Breast epithelium (tissue), 3 donors: ENCODE measurements around the gene FLNB.

ENCODE experiments used
- CTCF ChIP-seq, 3 donors: fragments of 450-650 bp; IDR thresholded peaks; one replicate each; pipeline ENCODE4 v1.5.1; 2016 to 2017; ENCODE audit warnings: antibody characterized with exemption in 3 of 3, mild to moderate bottlenecking in 3 of 3, moderate library complexity in 3 of 3
- POLR2A ChIP-seq: fragments of 450-650 bp; IDR thresholded peaks from one replicate; pipeline ENCODE4 v1.6.1; 2016; ENCODE audit warnings: antibody characterized with exemption, mild to moderate bottlenecking, moderate library complexity
- POLR2AphosphoS5 ChIP-seq, 3 donors: sonication (generic); formaldehyde crosslinking; IDR thresholded peaks; one replicate each; pipeline ENCODE4 v1.6.1; 2017; ENCODE audit warnings: antibody characterized with exemption in 3 of 3

DNA sequence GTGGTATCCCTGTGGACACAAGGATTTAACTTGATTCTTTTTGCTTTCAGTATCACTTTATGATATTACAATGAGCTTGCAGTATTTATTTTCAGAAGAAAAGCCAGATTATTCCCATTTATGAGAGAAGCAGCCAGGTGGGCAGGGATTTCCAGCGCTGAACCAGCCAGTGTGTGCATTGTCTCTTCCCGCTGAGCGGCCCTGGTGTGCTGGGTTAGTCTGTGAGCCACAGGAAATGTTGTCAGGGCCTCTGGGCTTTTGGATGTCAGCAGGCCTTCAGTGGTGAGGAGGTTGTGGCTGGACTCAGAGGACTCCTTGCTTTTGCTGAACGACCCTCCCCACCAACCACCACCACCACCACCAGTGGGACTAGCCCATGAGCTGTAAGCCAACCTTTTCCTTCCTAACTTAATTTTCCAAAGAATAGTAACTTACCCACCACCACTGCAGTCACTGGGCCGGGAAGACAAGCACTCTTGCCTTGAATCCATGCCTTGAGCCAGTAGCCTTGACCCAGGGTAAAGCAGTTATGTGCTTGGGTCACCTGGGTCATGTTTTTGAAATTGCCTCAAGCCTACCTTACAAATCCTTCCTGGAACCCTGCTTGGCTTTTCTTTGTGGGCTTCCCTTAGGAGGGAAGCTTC, 33.1 kb downstream of the FLNB start:
- no peak for TF ChIP-seq CTCF (IDR thresholded peaks at IDR 0.05)
- no peak for TF ChIP-seq POLR2A
- no peak for TF ChIP-seq POLR2AphosphoS5 (IDR thresholded peaks at IDR 0.05)
